Activated T-helper 1 cell treated with anti-CD3 and anti-CD28 coated beads, Interleukin-12 subunit alpha, Interleukin-12 subunit beta, Interleukin-2, Interleukin-4 antibody, amounts not matched to agents 30 ng/mL and 10 ng/mL and 1 ng/mL, durations not matched to agents 14 hours and 24 hours and 36 hours (primary cell): ENCODE measurements around the gene TYROBP. TPM values are rescaled to one million over a fixed set of nuclear protein-coding genes. Genes with fewer than 3 reads are reported as not detected.
"Not testable (repeated sequence)": the region's sequence is repeated elsewhere in the genome, so short reads cannot be mapped to it uniquely, and the experiment has no call there.

Experiments used
- DNase-seq: peaks from one replicate; pipeline ENCODE4 v3.0.0; 2021; ENCODE audit warnings: low spot score
- H3K27ac Mint-ChIP-seq: one replicate; pipeline ENCODE4 v1.8.0; 2021; ENCODE audit warnings: mild to moderate bottlenecking, mixed read lengths
- H3K27me3 Mint-ChIP-seq: one replicate; pipeline ENCODE4 v1.8.0; 2022; ENCODE audit warnings: mild to moderate bottlenecking, moderate library complexity, mixed read lengths; ENCODE audit not compliant: insufficient read depth
- H3K36me3 Mint-ChIP-seq: one replicate; pipeline ENCODE4 v1.8.0; 2021; ENCODE audit warnings: low read depth, mixed read lengths
- H3K4me1 Mint-ChIP-seq: one replicate; pipeline ENCODE4 v1.8.0; 2021; ENCODE audit warnings: low read depth, mixed read lengths
- H3K4me3 Mint-ChIP-seq: one replicate; pipeline ENCODE4 v1.8.0; 2021; ENCODE audit warnings: mild to moderate bottlenecking, moderate library complexity, mixed read lengths
- H3K9me3 Mint-ChIP-seq: one replicate; pipeline ENCODE4 v1.8.0; 2021; ENCODE audit warnings: mixed read lengths
- intact Hi-C: fragments of 100-400 bp; cut with micrococcal nuclease; formaldehyde crosslinking; loops from one replicate; pipeline ENCODE4 v1.15.1; 2024
- total RNA-seq: library from RNA; stranded (reverse); gene quantifications from 2 replicates; pipeline ENCODE4 v1.2.3, GENCODE V29; 2022

The TYROBP gene
- total RNA-seq: not detected in 2 replicates

- H3K27ac Mint-ChIP-seq: peak within 1 kb of the TSS; percentile 26
- no peak within 1 kb of the TSS for H3K4me3 Mint-ChIP-seq
- no peaks in the 10 kb centered on the region for H3K36me3 Mint-ChIP-seq
- H3K9me3 Mint-ChIP-seq: no peaks in the 10 kb centered on the region
- peaks cover 31% of the 10 kb centered on the region for H3K4me1 Mint-ChIP-seq
- intact Hi-C loops: no loop called here
- H3K27me3 Mint-ChIP-seq: no peaks in the 10 kb centered on the region
- no peak for DNase-seq
Measured at GRCh38 chr19:35908010-35908441, at the start of gene TYROBP. TYROBP (minus strand) TSS chr19:35908295; CDS start chr19:35908228, 67 bp downstream.

GRCh38 chr19:35957411-35957810, 49.3 kb upstream of the TYROBP start:
- H3K27ac Mint-ChIP-seq, H3K36me3 Mint-ChIP-seq, intact Hi-C loops, DNase-seq, H3K4me3 Mint-ChIP-seq, H3K27me3 Mint-ChIP-seq, H3K9me3 Mint-ChIP-seq: not testable (repeated sequence)
- H3K4me1 Mint-ChIP-seq: peaks cover 28% of the 10 kb centered on the region

GRCh38 chr19:35955881-35956634, 48.0 kb upstream of the TYROBP start:
- Mint-ChIP-seq H3K27ac (no peak overlapping the region), H3K36me3 (peaks cover 3% of the 10 kb centered on the region)

GRCh38 chr19:35949131-35949530, 41.0 kb upstream of the TYROBP start:
- peaks cover 40% of the 10 kb centered on the region for H3K4me1 Mint-ChIP-seq
- H3K27me3 Mint-ChIP-seq: peaks cover 4% of the 10 kb centered on the region
- no peak overlapping the region for H3K4me3 Mint-ChIP-seq
- H3K9me3 Mint-ChIP-seq: no peaks in the 10 kb centered on the region
- H3K27ac Mint-ChIP-seq: peak overlapping the region; percentile 2
- peaks cover 2% of the 10 kb centered on the region for H3K36me3 Mint-ChIP-seq
- no peak for DNase-seq
- intact Hi-C loops: no loop called here

More at GRCh38 chr19:35955881-35956634, 48.0 kb upstream of the TYROBP start:
- intact Hi-C loops: no loop called here
- Mint-ChIP-seq H3K27me3 (peaks cover 5% of the 10 kb centered on the region), H3K4me3 (no peak overlapping the region), H3K9me3 (peaks cover 9% of the 10 kb centered on the region), H3K4me1 (peaks cover 34% of the 10 kb centered on the region)
- no peak for DNase-seq

DNA sequence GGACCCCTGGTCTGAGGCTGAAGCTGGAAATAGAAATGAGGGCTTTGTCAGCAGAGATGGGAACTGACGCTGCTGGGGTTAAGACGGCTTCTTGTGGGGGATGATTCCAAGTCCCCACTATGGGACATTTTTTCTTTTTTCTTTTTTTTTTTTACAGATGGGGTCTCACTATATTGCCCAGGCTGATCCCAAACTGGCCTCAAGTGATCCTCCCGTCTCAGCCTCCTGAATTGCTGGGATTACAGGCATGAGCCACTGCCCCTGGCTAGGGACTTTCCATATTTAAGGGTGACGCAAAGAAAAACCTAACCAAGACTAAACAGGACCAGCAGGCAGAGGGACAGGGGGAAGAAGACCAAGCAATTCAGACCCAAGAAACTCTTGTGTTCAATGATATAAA, 38.1 kb upstream of the TYROBP start:
- H3K4me1 Mint-ChIP-seq: peaks cover 25% of the 10 kb centered on the region
- no peaks in the 10 kb centered on the region for H3K9me3 Mint-ChIP-seq
- DNase-seq: no peak
- intact Hi-C loops: no loop called here
- peaks cover 4% of the 10 kb centered on the region for H3K36me3 Mint-ChIP-seq
- peaks cover 4% of the 10 kb centered on the region for H3K27me3 Mint-ChIP-seq
- no peak overlapping the region for H3K27ac Mint-ChIP-seq
- no peak overlapping the region for H3K4me3 Mint-ChIP-seq

- peaks cover 2% of the 10 kb centered on the region for H3K27me3 Mint-ChIP-seq
- no peak overlapping the region for H3K27ac Mint-ChIP-seq
- H3K4me3 Mint-ChIP-seq: no peak overlapping the region
- peaks cover 8% of the 10 kb centered on the region for H3K36me3 Mint-ChIP-seq
- no peak for DNase-seq
- intact Hi-C loops: no loop called here
- no peaks in the 10 kb centered on the region for H3K9me3 Mint-ChIP-seq
- H3K4me1 Mint-ChIP-seq: peaks cover 16% of the 10 kb centered on the region
Measured at GRCh38 chr19:35945121-35945790, 37.2 kb upstream of the TYROBP start.

GRCh38 chr19:35944556-35944955, 36.5 kb upstream of the TYROBP start:
- peaks cover 8% of the 10 kb centered on the region for H3K36me3 Mint-ChIP-seq
- DNase-seq: no peak
- H3K27me3 Mint-ChIP-seq: peaks cover 2% of the 10 kb centered on the region
- no peaks in the 10 kb centered on the region for H3K9me3 Mint-ChIP-seq
- H3K27ac Mint-ChIP-seq: no peak overlapping the region
- intact Hi-C loops: no loop called here
- H3K4me3 Mint-ChIP-seq: no peak overlapping the region
- H3K4me1 Mint-ChIP-seq: peaks cover 10% of the 10 kb centered on the region

- H3K27ac Mint-ChIP-seq: peak overlapping the region; percentile 10
- no peak overlapping the region for H3K4me3 Mint-ChIP-seq
- peaks cover 14% of the 10 kb centered on the region for H3K4me1 Mint-ChIP-seq
- H3K9me3 Mint-ChIP-seq: no peaks in the 10 kb centered on the region
- peaks cover 2% of the 10 kb centered on the region for H3K27me3 Mint-ChIP-seq
- DNase-seq: no peak
- intact Hi-C loops: no loop called here
- peaks cover 8% of the 10 kb centered on the region for H3K36me3 Mint-ChIP-seq
Measured at GRCh38 chr19:35943321-35944301, 35.5 kb upstream of the TYROBP start.

DNA sequence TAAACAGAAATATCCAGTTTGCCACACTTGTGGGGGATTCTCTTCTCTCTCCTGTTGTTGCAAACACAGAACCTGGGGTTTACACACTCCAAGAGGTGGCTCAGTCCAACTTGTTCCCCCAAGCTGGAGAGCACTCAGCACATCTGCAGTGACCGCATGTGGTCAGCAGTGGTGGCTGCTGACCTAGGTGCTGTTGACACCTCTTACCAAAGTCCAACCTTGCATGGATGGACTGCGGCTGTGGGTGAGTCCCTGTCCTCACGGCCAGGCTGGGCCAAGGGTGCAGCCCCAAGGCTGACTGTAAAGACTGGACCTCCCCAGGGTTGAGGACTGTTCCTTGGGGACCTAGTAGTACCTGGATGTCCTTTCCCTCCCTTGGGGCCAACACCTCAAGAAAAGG, 34.1 kb upstream of the TYROBP start:
- H3K36me3 Mint-ChIP-seq: peaks cover 8% of the 10 kb centered on the region
- intact Hi-C loops: no loop called here

DNA sequence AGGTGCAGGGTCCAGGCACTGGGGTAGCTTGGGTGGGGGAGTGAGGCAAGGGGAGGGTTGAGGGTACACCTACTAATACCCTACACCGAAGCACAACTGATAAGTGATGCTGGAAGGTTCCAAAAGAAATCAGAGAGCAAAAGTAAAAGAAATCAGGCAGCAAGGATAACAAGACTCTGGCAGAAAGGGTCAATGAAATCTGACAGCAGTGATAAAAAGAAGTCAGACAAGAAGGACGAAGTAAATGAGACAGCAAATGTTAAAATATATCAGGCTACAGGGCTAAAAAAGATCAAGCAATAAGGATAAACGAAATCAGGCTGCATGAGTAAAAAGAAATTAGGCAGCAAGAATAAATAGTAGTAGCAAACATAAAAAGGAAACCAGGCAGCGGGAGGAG, 32.7 kb upstream of the TYROBP start:
- H3K9me3 Mint-ChIP-seq: no peaks in the 10 kb centered on the region
- H3K27me3 Mint-ChIP-seq: no peaks in the 10 kb centered on the region
- peak overlapping the region; percentile 3 for H3K27ac Mint-ChIP-seq
- H3K4me3 Mint-ChIP-seq: no peak overlapping the region
- peaks cover 27% of the 10 kb centered on the region for H3K4me1 Mint-ChIP-seq
- no peak for DNase-seq
- intact Hi-C loops: no loop called here
- H3K36me3 Mint-ChIP-seq: peaks cover 8% of the 10 kb centered on the region

More for the DNA sequence above, 34.1 kb upstream of the TYROBP start:
- Mint-ChIP-seq H3K4me1 (peaks cover 25% of the 10 kb centered on the region), H3K9me3 (no peaks in the 10 kb centered on the region), H3K27me3 (no peaks in the 10 kb centered on the region), H3K4me3 (no peak overlapping the region), H3K27ac (no peak overlapping the region)
- DNase-seq: no peak

- Mint-ChIP-seq H3K36me3 (peaks cover 8% of the 10 kb centered on the region), H3K27me3 (no peaks in the 10 kb centered on the region), H3K9me3 (no peaks in the 10 kb centered on the region), H3K27ac (no peak overlapping the region), H3K4me3 (no peak overlapping the region), H3K4me1 (peaks cover 29% of the 10 kb centered on the region)
- DNase-seq: no peak
- intact Hi-C loops: no loop called here
Measured at GRCh38 chr19:35940078-35940775, 32.1 kb upstream of the TYROBP start.
